ENCODE data around the gene ACVR1.
A peak's percentile ranks its signal among the peaks of the same experiment; 100 is the strongest.

The ACVR1 gene

DNA sequence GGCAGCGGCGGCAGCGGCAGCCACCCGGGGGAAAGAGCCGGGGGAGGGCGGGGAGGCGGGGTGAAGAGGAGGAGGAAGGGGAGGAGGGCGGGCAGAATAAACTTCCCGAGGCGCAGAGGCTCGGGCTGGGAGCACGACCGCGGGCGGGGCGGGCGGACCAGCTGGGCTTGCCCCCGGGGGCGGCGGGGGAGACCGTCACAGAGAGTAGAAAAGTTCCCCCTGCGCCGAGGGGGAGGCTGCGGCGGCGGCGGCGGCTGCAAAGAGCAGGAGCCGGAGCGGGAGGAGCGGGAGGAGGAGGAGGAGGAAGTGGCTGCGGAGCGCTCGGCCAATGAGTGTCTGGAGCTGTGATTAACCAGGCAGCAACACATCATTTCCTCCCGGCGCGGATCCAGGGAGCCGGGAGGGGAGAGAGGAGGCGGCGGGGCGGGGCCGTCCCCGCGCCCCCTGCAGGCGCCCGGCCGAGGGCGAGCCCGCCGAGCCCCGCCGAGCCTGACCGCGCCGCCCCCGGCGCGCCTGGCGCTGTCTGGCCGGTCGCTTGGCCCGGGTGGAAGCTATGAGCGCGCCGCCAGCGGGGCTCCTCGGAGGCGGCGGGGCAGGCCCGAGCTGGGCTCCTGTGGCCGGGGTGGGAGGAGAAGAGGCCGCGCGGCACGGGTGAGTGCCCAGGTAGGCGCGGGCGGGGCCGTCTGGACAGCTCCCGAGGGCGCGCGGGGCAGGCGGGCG is at the start of gene ACVR1:
Gene ACVR1 (minus strand): TSS at position 265 of the 720 bp plus-strand sequence. CDS start 76,837 bp downstream, outside the sequence.
- DNase-seq (ENCODE audit: extremely low read depth, low read depth), result peak; percentile 94
- TF ChIP-seq, protein P1, sequence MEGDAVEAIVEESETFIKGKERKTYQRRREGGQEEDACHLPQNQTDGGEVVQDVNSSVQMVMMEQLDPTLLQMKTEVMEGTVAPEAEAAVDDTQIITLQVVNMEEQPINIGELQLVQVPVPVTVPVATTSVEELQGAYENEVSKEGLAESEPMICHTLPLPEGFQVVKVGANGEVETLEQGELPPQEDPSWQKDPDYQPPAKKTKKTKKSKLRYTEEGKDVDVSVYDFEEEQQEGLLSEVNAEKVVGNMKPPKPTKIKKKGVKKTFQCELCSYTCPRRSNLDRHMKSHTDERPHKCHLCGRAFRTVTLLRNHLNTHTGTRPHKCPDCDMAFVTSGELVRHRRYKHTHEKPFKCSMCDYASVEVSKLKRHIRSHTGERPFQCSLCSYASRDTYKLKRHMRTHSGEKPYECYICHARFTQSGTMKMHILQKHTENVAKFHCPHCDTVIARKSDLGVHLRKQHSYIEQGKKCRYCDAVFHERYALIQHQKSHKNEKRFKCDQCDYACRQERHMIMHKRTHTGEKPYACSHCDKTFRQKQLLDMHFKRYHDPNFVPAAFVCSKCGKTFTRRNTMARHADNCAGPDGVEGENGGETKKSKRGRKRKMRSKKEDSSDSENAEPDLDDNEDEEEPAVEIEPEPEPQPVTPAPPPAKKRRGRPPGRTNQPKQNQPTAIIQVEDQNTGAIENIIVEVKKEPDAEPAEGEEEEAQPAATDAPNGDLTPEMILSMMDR (IDR thresholded peaks at IDR 0.05; ENCODE audit: low read depth, low read length), result peak; percentile 15

DNA sequence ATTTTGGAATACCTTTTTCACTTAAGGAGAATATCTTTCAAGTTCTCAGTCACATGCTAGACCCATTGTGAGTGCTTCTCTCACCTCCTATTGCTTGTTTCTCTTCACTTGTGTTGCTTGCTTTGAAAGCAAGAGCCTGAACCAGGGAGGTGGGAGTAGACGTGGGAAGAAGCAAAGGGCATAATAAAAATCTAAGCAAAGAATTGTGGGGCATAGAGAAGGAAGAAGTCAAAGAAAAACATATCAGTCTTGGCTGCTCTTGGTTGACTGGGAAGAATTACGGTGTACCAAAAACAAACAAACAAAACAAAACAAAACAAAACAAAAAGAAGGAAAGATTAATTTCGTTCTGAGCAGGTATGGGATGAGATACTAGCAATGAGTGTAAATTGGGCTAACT is 48.9 kb upstream of the ACVR1 start:
- DNase-seq (ENCODE audit: extremely low read depth, low read depth), result no peak
- TF ChIP-seq, protein P1 (IDR thresholded peaks at IDR 0.05; ENCODE audit: low read depth, low read length), result no peak

DNA sequence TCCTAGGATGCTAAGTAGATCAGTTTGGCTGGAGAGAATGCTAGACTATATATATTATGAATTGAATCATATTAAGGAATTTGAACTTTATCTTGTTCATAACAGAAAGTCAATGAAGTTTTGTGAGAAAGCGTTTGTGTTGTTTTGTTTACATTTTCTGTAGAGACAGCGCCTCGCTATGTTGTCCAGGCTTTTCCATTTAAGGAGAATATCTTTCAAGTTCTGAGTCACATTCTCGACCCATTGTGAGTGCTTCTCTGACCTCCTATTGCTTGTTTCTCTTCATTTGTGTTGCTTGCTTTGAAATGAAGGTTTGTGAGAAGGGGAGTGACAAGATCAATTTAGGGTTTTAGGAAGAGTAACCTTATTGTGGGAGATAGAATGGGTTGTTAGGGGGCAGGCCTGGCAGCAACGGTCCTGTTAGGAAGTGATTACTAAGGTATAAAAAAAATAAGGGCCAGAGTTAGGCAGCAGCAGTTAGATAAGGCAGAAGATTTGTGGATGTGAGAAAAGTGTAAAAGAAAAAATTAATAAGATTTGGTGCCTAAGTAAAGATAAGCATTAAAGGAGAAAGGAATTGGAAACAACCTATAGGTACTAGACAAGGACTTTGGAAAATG is 47.6 kb upstream of the ACVR1 start:
- no peak for DNase-seq (ENCODE audit: extremely low read depth, low read depth)
- TF ChIP-seq, protein P1 (IDR thresholded peaks at IDR 0.05; ENCODE audit: low read depth, low read length), result no peak

- TF ChIP-seq, protein P1 (IDR thresholded peaks at IDR 0.05; ENCODE audit: low read depth, low read length), result no peak
These were observed 46.7 kb upstream of the ACVR1 start for GRCh38 chr2:157922815-157923214.

DNA sequence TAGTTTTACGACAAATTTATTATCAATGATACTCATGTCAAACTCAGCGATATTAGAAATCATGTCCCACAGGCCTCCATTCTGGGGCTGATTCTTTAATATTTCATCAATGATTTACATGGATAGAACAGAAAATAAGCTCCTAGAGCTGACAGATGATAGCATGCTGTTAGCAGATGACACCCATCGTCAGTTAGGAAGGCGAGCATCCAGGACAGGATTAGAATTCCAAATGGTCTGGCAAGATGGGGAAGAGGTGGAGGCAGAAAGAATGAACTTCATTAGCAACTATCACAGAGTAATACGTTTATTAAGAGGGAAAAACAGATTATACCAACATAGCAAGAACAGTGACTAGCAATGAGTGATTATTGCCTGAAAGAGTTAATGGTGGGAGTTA is 46.2 kb upstream of the ACVR1 start:
- TF ChIP-seq, protein P1 (IDR thresholded peaks at IDR 0.05; ENCODE audit: low read depth, low read length), result no peak

More at GRCh38 chr2:157922815-157923214, 46.7 kb upstream of the ACVR1 start:
- no peak for DNase-seq (ENCODE audit: extremely low read depth, low read depth)

DNA sequence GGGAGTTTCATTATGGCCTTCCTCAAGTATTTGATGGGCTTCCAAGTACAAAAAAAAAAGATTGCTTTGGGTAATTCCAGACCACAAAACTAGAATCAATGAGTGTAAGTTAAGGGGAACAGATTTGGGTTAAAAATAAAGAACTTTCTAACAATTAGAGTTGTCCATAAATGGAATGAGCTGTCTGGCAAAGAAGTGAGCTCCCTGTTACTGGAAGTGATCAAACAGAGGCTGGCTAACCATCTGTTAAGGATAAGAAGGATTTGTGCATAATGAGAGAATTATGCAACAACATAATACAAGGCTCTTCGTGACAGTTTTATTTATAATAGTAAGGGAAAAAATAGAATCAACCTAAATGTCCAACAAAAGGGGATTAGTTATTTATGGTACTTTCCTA is 44.6 kb upstream of the ACVR1 start:
- no peak for DNase-seq (ENCODE audit: extremely low read depth, low read depth)
- TF ChIP-seq, protein P1 (IDR thresholded peaks at IDR 0.05; ENCODE audit: low read depth, low read length), result no peak

More for the DNA sequence above, 46.2 kb upstream of the ACVR1 start:
- DNase-seq (ENCODE audit: extremely low read depth, low read depth), result no peak

DNA sequence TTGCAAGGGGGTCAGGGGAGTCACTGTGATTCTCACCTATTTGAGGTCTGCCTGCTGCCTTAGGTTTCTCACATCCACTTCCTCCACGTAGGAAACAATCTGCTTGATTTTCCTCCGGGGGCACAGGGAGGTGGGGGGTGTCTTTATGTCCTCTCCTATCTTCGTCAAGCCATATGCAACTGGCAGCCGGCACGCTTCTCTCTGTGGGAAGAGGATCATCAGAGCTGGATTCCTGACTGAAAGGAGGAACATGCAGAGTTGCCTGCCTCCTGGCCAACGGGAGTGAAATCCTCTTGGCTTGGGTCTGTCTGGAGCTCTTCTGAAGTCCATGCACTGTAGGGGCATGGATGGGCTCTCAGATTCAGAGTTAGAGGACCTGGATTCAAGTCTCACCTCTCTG is 43.1 kb upstream of the ACVR1 start:
- TF ChIP-seq, protein P1 (IDR thresholded peaks at IDR 0.05; ENCODE audit: low read depth, low read length), result no peak
- no peak for DNase-seq (ENCODE audit: extremely low read depth, low read depth)
